AG20443 (cell line): ENCODE results near the gene UBASH3B.
"Not testable (repeated sequence)": the region's sequence is repeated elsewhere in the genome, so short reads cannot be mapped to it uniquely, and the experiment has no call there.

ENCODE experiments used
- DNase-seq: peaks from one replicate; pipeline ENCODE4 v3.0.0; 2012; ENCODE audit warnings: low spot score, mixed read lengths

The UBASH3B gene

DNA sequence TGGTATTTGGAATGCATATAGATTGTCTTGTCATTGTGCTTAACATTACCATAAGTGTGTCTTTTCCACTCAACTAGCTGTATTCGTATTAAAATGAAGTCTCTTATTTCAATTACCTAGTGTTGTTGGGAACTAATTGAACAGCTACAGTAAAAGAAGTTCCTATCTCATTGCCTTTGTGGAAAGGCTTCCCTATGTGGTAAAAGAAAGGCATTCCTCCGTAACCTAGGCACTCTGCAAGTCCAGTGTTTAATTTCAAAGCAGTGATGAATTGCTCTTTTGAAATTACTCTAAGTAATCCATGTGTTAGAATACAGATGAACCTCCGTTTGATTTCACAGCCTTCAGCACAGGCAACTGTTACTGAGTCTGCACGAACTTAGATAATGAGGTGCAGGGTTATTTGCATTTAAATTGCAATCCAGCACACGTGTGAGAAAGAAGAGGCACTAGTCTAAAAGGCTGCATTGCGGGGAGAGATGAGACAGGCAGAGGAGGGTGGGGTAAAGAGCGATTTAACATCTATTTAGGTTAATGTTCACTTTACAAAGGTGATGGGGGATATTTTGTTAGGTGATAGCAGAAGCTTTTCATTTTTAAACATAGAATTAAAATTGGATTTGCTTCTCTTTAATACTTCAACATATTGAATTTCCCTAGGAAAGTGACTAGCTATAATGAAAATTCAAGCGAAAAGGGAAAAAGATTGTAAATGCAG lies 157.8 kb downstream of the UBASH3B start:
- no peak for DNase-seq

DNA sequence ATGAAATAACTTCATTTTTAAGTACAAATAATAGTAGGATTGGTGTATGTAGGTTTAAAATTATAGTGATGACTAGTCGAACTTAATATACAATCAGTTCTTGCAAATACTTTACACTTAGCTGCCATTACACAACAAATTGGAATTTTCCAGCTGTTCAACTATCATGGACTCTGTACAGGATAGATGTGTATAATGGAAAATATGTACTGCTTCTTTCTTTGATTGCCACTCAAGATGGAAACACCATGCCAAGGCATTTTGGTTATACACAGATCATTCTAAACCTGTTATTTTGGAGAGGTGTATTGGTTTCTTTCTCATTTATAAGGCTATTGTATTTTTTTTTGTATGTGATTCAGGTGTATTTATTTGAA lies 158.4 kb downstream of the UBASH3B start:
- no peak for DNase-seq

DNA sequence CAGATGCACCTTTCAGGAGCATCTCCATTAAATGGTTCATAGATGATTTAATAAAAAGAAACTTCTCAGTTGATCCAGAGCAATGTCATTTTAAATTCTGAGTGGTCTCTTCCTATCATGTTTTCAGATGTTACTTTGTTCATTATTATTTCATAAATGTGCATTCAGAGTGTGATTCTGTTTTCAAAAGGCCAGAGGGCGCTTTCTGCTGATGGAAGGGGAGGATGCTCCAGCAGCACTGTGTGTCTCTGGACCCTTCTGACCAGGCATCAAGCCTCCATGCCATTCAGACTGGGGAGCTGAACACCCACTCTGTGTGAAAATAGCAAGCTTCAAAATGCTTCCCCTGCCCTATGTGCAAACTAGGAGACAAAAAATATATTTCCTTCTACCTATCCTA lies 158.9 kb downstream of the UBASH3B start:
- DNase-seq = no peak

DNA sequence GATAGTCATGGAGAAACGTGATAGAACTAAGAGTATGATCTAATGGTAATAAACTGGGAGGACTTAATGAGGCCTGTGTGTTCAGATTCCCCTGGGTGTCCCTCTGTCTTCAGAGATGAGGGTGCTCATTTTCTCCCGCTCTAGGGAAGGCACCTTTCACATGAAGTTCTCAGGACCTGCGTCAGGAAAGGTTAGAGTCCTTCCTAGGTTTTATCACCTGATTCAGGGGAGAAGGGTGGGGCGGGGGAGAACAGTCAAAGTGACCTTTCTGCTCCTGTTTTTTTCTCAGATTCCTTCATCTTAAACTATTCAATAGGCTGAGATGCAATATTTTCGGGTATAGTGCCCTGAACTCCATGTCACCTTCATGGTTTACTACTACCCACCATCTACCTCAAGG lies 160.4 kb downstream of the UBASH3B start:
- DNase-seq = no peak

DNA sequence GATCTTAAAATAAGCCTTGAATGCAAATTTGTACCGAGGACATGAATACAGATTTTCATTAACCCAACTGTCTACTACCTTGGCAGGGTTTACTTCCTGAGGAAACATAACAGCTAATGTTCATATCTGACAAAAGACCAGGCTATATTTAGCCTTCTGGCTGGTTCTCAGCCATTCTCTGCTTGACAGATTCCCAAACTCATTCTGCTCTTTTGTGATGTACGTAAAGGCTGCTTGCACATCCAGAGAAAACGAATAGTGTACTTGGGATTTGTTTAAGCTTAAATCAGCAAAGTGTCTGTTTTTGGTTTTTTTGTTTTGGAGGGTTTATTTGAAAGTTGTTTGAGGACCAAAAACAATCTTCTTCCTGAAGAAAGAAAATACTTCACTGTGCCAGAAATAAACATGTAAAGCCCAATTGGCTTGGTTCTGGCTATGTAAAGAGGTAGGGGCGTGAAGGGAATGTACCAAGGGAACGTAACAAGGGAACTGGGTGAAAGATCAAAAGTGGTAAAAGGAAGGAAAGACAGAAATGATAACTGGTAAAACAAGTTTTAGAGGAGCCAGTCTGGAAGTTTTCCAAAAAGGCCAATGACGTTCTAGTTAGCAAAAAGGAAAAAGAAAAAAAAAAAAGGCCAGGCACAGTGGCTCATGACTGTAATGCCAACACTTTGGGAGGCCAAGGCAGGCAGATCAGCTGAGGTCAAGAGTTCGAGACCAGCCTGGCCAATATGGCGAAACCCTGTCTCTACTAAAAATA lies 161.4 kb downstream of the UBASH3B start:
- no peak for DNase-seq

DNA sequence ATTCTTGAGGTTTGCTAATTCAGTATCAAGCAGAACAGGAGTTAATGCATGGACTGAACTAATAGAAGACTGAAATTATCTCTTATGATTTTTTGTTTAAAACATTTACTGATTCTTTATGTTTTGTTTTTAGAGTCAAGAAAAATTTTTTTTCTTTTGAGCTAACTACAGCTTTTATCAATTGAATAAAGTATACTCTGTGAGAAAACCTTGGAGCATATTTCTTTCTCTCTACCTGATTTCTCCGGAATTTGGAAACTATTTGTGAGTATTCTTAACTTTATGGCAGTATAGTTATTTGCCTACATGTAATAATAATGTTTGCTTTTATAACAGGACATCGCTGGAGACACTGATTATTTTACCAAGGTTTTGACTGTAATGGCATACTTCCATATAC lies 164.6 kb downstream of the UBASH3B start:
- DNase-seq = no peak

DNA sequence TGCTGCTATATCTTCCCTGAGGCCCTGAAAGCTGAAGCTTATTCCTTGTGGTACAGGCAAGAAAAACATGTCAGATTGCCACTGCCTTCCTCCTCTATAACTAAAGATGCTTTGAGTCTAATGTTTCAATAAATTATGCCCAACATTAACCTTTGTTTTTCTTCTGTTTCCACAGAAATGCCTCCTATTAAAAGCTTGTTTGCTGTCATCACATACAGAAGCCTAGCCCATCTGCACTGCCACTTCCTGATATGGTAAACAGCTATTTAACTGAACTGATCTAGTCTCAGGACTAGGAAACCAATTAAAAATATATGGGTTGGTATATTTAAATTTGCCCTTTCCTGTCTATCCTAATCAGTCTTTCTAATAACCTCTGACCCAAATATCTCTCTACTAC lies 165.6 kb downstream of the UBASH3B start:
- no peak for DNase-seq

DNA sequence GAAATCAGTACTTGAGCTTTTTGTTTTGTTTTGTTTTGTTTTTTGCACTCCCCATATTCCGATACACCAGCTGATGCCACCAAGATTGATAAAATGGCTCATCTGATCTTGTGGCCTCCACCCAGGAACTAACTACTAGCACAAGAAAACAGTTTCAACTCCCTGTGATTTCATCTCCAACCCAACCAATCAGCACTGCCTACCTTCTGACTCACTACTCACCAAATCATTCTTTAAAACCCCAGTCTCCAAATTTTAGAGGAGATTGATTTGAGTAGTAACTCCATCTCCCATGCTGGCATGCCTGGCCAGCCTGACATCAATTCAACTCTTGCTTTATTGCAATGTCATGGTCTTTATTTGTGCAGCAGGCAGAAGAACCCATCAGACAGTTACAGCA lies 166.7 kb downstream of the UBASH3B start:
- DNase-seq = no peak

DNA sequence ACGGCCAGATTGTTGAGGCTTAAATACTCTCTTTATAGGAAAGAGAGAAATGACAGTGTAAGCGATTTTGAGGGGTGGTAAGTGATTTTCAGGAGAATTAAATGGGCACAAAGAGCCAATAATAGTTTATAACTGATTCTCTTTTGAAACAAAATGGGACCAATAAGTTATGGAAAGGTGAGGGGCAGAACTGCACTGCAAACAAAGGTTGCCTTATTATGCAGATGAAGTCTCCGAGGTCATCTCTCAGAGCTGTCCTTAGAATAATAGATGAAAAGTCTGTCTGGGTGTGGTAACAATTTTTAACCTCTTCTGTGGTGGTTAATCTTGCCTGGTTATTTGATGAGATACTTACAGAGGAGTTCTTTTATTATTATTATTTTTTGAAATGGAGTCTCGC lies 168.0 kb downstream of the UBASH3B start:
- DNase-seq = no peak

DNA sequence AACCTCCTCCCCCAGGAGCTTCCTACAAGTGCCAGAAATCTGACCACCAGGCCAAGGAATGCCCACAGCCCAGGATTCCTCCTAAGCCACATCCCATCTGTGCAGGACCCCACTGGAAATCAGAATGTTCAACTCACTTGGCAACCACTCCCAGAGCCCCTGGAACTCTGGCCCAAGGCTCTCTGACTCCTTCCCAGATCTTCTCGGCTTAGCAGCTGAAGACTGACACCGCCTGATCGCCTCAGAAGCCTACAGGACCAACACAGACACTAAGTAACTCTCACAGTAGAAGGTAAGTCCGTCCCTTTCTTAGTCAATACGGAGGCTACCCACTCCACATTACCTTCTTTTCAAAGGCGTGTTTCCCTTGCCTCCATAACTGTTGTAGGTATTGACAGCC lies 173.8 kb downstream of the UBASH3B start:
- not testable (repeated sequence) for DNase-seq

DNA sequence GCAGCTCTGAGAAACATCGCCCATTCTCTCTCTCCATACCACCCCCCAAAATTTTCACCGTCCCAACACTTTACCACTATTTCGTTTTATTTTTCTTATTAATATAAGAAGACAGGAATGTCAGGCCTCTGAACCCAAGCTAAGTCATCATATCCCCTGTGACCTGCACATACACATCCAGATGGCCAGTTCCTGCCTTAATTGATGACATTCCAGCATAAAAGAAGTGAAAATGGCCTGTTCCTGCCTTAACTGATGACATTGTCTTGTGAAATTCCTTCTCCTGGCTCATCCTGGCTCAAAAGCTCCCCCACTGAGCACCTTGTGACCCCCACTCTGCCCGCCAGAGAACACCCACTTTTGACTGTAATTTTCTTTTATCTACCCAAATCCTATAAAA lies 176.8 kb downstream of the UBASH3B start:
- DNase-seq = not testable (repeated sequence)

DNA sequence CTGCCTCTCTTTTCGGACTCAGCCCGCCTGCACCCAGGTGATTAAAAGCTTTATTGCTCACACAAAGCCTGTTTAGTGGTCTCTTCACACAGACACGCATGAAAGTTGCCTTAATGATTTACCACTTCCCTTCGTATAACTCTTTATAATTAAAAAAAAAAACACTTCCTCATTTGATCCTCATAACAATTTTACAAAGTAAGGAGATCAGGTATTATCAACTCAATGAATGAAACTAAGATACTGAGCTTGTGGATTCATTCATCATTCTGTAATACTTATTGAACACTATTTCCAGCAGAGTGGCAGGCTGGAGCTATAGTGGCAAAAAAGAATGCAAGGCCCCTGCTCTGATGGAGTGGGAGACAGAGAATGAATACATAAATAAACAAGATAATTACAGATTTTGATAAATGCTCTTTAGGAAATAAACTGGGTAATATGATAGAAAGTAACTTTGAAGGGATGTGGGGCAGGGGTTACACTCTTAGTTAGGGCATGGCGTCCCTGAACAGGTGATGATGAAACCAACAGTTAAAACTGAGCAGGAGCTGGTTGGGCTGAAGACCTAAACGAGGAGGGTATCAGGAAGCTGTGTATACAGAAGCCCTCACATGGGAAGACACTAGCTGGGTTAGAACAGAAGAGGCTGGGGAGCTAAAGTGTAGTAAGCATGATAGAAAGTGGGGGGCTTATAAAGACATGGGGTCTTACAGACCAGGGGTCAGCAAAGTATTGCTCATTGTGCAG lies 177.4 kb downstream of the UBASH3B start:
- DNase-seq = no peak

DNA sequence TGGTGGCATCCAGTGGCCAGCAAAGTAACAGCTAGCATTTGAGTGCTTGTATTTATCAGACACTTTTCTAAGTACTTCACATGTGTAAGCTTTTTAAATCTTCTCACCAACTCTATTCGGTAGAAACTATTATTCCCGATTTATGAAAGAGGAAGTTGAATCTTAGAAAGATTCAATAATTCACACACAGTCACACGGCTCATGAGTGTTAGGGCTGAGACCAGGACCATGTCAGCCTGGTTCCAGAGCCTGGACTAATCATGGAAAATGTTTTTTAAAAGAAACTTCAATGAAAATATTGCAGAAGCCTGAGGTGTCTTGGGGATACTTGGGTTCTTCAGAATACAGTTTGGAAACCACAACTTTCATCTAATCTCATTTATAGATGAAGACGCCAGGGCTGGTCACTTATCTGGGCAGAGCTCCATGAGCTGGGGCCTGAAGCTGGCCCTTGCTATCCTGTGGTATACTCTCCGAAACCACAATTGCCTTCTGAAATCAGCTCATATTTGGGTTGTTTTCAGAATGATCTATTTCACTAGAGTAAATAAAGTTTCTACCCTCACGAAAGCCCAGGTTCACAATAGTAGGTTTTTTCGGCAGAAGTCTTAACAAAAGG lies 178.4 kb downstream of the UBASH3B start:
- no peak for DNase-seq

DNA sequence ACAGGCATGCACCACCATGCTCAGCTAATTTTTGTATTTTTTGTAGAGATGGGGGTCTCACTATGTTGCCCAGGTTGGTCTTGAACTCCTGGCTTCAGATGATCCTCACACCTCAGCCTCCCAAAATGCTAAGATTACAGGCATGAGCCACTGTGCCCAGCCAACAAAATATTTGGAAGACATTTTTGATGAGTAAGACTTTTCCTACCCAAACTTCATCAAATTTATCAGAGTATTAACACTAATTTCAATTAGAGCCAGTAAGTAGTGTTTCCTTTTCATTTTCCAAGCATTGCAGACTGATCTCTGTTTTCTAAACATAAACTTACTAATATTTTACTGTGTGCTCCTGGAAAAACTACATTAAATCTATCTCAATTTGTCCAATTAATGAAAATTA lies 181.4 kb downstream of the UBASH3B start:
- no peak for DNase-seq

DNA sequence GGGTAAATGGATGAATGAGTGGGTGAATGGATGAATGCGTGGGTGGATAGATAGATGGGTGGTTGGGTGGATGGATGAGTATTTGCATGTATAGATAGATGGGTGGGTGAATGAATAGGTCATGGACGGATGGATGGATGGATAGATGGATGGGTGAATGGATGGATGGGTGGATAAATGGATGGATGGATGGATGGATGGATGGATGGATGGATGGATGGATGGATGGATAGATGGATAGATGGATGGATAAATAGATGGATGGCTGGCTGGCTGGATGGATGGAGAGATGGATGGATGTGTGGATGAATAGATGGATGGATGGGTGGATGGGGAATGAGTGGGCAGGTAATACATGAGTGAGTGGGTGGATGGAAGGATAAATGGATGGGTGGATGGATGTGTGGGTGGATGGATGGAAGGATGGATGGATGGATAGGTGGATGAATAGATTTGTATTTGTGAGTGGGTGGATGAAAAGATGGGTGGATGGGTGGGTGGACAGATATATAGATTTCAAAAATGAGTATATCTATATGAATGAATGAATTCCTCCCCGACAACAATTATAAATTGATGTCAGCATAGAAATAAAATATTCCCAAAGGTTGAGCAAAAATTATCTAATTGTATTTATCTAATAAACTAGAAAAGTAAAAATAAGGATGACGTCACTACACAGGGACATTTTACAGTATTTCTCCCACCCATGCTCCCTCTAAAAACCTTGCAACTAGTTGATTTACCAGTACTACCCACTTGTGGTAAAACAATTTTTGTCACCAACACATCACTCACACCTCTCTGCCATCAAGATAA lies 182.2 kb downstream of the UBASH3B start:
- DNase-seq = no peak

DNA sequence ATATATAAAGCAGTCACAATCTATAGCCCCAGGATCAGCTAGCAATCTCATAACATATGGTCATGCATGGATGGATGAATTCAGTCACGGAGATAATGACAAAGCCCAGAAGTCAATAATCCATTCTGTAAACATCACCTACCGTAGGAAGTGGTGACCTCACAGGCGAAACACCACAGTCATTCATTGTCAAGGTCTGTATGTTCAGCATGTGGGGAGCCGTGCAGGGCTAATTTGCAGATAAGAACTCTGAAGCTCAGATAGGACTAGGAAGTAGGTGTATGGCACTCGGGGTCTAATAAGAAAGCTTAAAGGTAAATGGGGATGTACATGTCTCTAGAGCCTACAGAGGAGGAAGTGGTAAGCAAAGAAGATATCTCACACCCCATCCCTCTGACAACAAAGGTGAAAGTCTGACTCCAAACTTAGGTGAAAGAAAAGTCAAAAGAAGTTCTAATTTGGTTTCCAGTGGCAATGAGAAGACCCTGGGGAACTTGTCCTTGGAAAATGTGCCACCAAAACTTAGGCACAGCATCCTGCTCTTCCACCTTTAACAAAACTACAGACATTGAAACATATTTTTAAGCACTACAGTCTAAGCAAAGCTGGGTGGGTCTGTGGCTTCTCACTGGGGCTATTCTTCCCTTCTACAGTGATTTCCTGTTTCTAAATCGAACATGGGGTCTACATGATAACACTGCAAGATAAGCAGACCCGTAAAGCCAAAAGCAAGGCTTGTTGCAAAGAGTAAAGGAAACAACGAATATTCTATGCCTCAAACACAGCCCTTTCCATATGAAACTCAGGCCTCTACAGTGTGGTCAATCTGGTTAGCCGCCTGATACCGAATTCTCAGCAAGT lies 188.0 kb downstream of the UBASH3B start:
- no peak for DNase-seq

DNA sequence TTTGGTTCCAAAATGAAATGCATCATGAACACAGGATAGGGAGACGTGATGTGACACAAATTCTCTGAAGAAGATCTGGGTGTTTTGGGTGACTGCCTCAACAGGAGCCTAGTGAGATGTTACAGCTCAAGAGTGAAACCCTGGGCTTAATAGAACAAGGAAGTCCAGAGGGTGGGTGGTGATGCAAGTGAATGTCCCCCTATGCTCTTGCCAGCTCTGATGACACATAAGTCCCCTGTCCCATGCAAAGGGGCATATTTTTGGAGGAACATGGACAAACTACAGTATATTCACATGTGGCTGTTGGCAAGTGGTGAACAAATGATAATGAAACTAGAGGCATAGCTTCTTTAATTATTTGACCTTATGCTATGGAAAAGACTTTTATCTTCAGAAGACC lies 191.9 kb downstream of the UBASH3B start:
- no peak for DNase-seq

DNA sequence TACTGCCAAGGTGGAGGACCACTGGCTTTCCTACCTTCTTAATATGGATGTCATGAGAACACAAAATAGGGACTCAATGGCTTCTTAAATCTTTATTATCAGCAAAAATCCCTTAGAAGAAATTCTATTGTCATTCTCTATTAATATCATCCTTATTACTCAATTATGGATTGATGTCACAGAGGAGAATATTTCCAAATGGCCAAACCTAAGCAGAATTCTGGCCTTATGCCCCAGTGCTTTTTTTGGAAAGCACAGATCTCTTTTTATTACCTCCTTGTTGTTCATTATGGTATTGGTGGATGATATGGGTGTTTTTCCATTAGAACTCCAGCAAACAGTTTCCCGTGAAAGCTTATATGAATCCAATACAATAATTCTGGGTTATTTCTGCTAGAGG lies 192.7 kb downstream of the UBASH3B start:
- no peak for DNase-seq

DNA sequence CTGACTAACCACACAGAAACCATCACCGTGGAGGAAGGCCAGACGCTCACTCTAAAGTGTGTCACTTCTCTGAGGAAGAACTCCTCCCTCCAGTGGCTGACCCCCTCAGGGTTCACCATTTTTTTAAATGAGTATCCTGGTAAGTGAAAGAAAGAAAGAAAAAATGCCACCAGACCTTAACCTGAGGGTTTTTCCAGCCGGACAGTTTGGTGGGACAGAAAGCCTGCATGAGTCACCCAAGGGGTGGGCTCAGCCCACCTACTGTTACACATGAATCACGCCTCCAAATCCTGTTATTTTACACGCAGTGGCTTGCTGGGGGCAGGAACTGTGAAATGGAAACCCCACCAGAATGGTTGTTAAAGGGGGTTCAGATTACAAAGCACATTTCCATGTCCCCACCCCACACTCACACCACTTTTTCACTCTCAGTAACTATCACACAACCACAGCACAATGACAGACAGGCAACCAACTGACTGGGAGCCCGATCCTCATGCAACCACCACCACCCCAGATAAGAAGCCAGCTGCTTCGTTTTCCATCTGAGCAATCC lies 194.6 kb downstream of the UBASH3B start:
- peak; percentile 44 for DNase-seq

DNA sequence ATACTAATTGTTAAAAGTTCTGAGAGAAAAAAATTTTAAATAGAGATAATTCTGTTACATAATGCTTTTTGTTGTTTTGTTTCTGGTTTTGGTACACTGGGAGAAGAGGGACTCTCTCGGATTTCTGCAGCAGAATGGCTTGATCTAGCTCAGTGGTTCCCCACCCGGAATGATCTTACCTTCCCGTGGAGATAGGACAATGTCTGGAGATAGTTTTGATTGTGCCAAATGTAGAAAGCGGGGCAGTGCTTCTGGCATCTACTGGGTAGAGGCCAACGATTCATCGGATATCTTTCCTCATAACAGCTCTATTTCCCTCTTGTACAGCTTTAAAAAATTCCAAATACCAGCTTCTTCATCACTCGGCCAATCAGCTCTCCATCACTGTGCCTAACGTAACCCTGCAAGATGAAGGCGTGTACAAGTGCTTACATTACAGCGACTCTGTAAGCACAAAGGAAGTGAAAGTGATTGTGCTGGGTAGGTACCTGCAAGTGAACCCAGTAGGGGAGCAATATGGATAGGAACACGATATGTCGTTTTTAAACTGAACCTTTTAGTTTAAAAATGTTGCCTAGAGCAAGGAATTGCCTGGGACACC lies 195.9 kb downstream of the UBASH3B start:
- DNase-seq = no peak
